CD4-positive, alpha-beta T cell treated with Interleukin-4 for 1 hour (primary cell): ENCODE results near the gene PRKRIP1.
A peak's percentile ranks its signal among the peaks of the same experiment; 100 is the strongest.
"Not testable (repeated sequence)": the region's sequence is repeated elsewhere in the genome, so short reads cannot be mapped to it uniquely, and the experiment has no call there.

Experiments used
- DNase-seq, 2 donors: peaks; one replicate each; pipeline ENCODE4 v3.0.0-alpha.2; 2020 to 2022

Gene PRKRIP1, protein sequence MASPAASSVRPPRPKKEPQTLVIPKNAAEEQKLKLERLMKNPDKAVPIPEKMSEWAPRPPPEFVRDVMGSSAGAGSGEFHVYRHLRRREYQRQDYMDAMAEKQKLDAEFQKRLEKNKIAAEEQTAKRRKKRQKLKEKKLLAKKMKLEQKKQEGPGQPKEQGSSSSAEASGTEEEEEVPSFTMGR

DNA sequence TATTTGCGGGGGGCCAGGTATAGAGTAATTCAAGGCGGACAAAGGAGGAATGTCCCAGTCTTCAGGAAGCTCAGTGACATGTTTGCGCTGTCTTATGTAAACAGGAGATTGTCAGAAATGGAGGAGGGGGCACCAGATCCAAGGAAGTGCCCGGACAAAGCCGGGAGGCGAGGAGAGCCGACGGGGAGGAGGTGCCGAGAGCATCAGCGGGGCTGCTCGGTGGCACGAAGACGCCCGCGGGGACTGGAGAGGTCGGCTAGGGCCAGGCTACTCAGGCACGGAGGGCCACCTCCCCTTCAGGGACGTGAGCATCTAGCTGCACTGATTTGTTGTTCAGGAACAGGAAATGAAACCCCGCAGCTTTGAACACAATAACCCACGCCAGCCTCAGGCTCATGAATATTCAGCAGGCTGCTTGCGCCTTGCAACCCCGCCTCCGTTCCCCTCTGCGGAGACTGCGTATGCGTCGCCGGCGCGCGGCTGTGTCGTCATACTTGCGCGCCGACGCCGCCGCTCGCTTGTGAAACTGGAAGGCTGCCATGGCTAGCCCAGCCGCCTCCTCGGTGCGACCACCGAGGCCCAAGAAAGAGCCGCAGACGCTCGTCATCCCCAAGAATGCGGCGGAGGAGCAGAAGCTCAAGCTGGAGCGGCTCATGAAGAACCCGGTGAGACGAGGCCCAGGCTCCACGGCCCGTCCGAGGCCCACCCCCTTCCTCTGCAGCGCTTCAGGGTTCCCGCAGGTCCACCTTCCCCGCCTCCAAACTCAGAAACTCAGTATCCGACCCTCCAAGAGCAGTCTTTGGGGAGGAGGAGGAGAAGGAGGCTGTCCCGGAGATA is at the start of gene PRKRIP1:
Gene PRKRIP1, plus strand, starts transcription at position 491 of the 837 bp plus-strand sequence. Its CDS starts 49 bp downstream, at position 540.
- DNase-seq: peak; percentile 93

DNA sequence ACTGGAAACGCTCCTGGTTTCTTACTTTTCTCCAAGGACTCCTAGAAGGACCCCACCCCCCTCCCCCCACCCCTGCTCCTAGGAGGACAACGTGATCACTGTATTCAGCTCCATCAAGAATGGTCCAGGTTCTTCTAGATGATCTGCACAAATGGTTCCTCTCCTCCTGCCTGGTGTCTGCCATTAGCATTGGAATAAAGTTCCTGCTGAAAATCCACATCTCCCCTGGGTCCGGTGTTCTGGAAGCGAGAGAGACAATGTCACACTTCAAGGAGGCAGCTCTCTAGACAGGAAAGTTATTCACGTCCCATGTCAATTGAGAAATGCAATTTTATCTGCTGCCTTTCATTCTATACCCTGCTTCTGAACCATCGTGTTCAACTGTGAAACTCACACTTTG is 49.2 kb upstream of the PRKRIP1 start:
- DNase-seq: not testable (repeated sequence)

DNA sequence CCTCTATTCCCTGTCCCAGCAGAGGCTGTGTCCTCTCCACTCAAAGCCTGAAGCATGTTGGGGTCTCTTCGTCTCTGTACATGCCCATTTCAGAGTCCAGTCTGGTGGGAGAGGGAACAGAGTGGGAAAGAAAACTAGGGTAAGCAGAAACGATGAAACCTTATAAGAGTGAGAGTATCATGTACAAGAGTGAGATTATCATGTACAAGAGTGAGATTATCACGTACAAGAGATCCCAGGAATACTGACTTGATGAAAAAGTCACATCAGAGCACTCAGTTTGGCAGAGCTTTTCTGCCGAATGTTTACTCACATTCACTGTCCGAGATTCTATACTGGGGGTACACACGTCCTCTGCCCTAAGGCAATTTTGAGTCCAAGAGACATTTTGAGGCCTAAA is 39.8 kb upstream of the PRKRIP1 start, which contains the start of gene SPDYE6:
Gene SPDYE6, minus strand, starts transcription at position 101 of the 400 bp plus-strand sequence. CDS start 421 bp downstream, outside the sequence.
- DNase-seq: not testable (repeated sequence)

DNA sequence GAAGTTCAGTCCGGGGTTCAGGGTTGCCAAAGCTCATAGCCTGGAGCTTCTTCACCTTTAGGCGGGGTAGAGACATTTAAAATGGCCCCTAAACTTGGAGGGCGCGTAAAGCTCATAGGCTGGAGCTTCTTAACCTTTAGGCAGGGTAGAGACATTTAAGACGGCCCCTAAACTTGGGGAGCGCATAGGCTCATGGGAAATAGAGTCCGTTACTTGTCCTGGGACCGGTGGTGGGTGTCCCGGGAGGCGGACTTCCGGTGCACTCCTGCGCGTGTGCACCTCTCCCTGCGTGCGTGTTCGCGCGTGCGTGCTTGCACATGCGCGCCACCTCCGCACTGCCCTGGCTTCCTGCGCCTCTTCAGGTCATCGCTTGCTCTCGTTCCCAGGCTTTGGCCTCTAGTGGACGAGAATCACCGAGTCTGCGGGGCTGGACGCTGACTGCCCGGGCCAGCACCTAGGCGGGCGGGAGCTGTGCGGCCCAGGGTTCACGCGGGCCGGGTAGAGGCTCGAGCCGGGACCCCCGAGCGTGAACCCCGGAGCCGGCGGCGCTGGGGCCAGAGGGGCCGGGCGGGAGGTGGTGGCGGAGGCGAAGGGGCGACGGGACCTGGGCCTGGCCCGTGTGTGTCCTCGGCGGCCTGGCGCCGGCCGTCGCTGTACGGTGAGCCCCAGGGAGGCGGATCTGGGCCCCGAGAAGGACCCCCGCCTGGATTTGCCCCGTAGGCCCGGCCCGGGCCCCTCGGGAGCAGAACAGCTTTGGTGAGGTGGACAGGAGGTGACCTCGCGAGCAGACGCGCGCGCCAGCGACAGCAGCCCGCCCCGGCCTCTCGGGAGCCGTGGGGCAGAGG is 32.4 kb upstream of the PRKRIP1 start:
- peak; percentile 98 for DNase-seq

DNA sequence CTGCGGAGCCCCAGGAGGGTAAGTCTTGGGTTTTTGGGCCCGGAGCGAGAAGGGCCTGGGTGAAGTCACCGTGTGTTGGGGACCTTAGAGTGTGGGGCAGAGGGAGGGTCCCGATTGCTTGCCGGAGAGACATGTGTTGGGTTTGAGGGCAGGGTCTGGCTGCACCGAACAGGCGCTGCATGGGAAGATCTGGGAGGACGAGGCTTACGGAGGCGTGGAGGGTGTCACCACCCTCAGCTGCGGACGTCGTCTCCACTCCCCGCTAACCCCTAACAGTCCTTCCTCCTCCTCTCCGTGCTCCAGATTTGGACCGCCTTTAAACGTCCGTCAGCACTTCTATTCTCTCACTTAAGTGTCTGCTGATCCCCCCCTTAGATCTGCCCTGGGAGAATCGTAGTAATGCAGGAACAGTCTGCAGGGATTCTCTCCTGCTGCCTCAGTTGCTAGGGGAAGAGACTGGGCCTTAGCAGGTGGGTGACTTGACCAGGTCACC is 31.7 kb upstream of the PRKRIP1 start:
- DNase-seq: not testable (repeated sequence)

DNA sequence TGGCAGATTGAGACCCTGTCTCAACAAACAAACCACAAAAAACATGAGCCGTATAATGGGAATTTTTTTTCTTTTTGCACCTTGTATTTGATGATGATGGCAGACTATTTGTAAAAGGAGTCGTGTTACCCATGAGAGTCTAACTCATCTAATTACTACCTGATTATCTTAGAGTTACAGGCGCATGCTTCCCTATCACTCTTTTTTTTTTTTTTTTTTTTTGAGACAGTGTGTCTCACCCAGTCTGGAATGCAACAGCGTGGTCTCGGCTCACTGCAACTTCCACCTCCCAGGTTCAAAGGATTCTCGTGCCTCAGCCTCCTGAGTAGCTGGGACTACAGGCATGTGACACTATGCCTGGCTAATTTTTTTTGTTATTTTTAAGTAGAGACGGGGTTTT is 30.8 kb upstream of the PRKRIP1 start:
- not testable (repeated sequence) for DNase-seq

DNA sequence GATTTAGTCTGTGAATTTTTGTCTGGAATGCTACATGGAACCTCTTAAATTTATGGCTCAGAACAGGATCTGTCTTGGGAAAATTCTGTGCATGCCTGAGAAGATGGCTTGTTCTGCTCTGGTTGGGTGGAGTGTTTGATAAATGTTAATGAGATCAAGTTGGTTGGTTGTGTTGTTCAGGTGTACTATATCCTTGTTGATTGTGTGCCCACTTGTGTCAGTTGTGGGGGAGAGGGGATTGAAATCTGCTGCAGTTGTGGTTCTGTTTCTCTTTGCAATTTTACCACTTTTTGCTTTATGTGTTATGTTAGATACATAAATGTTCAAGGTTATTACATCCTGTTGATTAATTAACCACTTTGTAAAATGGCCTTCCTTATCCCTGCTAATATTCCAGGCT is 26.1 kb upstream of the PRKRIP1 start:
- not testable (repeated sequence) for DNase-seq

DNA sequence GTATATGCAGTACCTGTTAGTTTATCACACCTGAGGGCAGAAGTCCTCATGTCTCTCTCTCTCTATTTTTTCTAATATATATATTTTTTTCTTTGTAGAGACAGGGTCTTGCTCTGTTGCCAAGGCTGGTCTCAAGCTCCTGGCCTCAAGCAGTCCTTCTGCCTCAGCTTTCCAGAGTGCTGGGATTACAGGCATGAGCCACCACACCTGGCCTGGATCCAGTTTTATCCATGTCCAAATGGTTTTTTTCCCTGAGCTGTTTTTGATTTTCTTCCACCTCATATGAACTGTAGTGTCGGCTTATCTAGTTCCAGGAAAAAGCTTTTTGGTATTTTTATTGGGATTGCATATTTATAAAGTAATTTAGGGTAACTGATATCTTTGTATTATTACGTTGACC is 23.4 kb upstream of the PRKRIP1 start:
- not testable (repeated sequence) for DNase-seq

DNA sequence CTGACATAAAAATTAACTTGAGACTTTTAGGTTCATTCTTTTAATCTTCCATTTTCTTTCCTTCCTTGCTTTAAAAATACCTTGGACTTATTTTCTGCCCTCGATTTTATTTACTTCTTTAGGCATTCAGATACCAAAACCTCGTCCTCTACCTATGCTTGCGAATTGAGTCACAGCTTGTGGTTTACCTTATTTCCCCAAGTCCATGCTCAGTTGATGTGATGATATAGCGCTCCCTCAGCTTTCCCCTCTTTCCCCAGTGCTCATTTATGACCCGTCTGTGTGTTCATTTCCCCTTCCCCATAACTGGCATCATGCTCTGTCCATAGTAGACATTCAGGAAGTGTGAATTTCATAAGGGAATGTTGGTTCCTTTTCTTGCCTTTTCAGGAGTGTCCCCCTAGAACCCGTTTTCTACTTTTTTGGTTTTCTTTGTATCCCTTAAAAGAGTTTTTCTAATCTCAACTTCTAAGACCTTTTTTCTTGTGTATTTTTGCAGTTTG is 19.1 kb upstream of the PRKRIP1 start:
- no peak for DNase-seq

DNA sequence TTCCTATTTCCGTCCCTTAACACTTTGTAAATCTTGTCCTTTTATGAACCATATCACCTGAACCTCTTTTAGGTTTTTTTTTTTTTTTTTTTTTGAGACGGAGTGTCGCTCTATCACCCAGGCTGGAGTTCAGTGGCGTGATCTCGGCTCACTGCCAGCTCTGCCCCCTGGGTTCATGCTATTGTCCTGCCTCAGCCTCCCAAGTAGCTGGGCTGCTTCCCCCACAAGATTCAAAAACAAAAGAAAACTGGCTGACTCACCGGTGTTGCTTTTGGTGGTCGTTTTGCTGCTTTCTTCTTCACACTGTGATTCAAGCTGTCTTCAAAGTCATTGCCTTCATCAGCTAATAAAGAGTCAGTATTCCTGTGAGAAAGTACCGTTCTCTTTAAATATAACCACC is 15.3 kb upstream of the PRKRIP1 start:
- DNase-seq: not testable (repeated sequence)

DNA sequence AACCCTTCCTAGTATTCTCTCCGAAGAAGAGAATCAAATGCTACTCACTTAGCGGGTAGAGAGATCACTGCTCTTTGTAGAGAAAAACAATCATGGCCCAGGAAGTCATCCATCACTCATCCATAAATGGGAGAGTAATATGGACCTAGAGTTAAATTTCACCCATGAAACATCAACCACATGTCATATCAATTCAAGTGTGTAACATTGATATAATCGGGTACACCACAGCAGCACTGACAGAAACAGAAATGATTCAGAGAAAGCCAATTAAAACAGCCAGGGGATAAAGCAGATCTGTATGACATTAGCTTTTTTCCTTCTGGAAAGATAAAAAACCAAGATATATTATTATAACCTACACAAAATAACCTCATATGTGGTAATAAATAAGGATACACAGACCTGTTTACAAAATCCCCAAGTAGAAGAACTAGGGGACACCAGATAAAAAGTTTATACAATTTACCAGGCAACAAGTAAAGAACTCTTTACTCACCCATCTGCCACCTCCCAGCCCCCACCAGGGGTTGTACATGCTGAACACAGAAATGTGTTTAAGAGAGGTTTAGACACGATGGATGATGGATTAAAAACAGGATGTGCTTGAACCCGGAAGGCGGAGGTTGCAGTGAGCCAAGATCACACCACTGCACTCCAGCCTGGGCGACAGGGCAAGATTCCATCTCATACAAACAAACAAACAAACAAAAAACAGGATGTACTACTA is 14.3 kb upstream of the PRKRIP1 start:
- DNase-seq: not testable (repeated sequence)

DNA sequence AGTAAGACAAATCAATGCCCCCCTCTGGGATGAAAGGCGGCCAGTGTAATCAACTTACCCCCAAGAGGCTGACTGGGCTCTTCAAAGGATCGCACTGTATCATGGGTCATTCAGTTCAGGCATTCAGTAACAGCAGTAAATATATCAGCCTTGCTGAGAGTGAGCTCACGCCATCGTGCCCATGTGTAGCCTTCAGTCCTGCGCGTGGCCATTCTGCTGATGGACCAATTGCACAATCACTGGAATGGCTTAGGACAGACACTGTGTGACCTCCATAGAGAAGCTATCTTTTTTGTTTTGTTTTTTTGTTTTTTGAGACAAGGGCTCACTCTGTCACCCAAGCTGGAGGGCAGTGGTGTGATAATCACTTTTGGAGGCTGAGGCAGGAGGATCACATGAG is 9.1 kb upstream of the PRKRIP1 start:
- no peak for DNase-seq

DNA sequence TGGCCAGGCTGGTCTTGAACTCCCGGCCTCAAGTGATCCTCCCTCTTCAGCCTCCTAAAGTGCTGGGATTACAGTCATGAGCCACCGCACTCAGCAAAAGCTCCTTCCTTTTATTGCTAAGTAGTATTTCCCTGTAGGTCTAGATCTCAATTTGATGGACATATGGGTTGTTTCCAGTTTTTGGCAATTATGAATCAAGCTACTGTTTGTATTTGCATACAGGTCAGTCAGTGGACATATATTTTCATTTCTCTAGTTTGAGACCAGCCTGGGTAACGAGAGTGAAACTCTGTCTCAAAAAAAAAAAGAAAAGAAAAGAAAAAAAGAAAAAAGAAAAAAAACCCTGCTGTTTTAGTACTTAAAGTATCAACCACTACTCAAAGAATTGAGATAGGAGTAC is 6.4 kb upstream of the PRKRIP1 start:
- DNase-seq: no peak

DNA sequence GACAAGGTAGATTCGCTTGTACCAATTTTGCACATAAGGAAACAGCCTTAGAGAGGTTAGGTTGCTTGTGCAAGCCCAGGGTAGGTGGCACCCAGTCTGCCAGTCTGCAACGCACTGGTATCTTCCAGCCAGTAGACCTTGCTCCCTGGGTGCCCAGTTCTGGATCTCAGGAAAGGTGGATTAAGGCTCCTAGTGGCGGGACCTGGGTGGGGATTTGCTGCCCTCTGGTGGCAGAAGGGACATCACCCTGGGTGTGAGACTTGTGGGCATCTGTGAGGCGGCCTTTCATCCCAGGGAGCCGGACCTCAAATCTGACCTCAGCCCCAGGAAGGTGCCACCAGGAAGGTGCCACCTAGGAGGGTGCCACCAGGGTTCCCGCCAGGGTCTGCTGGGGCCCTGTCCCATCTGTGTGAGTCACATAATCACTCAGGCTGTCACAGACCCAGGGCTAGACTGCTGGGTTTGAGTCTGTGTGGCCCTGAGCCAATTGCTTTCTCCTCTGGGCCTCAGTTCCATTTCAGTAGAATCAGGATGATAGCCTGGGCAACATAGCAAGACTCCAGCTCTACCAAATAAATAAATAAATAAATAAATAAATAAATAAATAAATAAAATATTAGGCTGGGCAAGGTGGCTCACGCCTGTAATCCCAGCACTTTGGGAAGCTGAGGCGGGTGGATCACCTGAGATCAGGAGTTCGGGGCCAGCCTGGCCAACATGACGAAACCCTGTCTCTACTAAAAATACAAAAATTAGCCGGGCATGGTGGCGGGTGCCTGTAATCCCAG is 5.3 kb upstream of the PRKRIP1 start:
- DNase-seq: peak; percentile 70 to 71

DNA sequence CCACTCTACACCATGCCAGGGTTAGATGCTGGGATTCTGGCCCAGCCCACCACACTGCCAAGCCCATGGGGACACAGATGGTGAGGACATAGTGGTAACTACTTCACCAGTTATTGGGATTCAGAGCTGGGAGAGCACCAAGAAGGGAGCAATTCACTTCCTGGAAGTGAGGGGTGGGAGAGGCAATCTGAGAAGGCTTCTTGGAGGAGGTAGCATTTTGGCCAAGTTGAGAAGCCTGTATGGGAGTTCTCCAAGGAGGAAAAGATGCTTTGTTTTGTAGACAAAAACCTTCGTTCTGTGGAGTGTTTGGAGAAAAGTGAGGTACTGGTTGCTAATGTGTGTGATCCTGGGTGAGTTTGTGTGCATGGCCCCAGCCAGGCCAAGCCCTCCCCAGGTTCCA is 3.8 kb upstream of the PRKRIP1 start:
- DNase-seq: no peak

DNA sequence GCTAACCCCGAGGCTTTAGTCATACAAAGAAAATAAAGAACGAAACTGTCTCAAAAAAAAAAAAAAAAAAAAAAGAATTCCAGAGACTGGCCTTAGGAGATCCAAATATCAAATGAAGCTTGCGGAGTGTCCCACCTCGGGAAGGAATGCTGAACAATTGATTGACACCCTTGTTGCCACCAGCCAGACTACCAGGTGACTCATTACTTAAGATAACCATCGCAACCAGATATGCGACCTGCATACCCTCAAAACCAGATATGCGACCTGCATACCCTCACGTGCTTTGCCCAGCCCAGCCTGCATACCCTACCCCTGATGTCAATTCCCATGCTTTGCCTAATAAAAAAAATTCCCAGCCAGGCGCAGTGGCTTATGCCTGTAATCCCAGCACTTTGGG is 2.7 kb upstream of the PRKRIP1 start:
- DNase-seq: no peak

DNA sequence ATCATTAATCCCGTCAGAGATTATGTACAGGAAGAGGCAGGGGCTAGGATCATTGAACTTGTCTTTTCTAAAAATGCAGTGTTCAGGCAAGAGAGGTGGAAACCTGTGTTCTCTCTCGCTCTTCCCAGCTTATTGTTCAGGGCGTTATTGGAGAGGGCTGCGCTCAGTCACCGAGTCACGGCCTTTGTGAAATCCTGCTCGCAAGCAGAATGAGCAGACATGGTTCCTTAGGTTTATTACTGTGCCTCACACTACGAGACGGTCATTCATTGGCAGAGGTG is 631 bp upstream of the PRKRIP1 start:
- DNase-seq: no peak

DNA sequence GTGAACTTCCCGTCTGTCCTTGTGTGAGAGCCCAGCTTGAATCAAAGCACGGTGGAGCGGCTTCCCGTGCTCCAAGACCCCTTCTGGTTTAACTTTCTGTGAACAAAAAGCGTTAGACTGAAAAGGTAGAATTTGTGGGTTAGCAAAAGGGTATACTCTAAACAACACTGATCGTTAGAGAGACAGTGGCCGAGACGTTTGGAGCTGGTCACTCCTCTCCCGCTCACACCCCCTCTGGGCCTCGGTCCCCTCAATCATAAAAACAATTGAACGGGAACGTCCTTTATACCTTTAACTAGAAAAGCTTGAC is 502 bp downstream of the PRKRIP1 start:
- DNase-seq: no peak

DNA sequence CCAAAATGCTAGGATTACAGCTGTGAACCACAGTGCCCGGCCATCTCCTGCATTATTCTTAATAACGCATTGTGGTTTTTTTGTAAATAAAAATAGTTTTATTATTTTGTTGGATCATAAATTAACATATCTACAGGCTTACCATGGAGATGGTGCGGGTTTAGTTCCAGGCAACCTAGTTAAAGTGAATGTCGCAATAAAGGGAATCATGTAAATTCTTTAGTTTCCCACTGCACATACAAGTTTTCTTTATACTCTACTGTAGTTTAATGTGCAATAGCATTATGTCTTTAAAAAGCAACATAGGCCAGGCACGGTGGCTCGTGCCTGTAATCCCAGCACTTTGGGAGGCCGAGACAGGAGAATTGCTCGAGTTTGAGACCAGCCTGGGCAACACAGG is 2.4 kb downstream of the PRKRIP1 start:
- no peak for DNase-seq

DNA sequence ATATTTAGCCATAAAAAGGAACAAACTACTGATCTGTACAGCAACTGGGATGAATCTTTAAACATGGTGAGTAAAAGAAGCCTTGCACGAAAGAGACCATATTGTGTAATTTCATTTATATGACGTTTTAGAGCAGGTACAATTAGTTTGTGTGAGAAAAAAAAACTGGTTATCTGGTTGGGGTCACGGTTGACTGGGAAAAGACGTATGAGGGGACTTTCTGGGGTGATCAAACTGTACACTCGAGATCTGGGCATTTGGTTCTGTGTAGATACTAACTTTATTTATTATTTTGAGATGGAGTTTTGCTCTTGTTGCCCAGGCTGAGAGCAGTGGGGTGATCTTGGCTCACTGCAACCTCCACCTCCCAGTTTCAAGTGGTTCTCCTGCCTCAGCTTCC is 4.2 kb downstream of the PRKRIP1 start:
- DNase-seq: no peak

DNA sequence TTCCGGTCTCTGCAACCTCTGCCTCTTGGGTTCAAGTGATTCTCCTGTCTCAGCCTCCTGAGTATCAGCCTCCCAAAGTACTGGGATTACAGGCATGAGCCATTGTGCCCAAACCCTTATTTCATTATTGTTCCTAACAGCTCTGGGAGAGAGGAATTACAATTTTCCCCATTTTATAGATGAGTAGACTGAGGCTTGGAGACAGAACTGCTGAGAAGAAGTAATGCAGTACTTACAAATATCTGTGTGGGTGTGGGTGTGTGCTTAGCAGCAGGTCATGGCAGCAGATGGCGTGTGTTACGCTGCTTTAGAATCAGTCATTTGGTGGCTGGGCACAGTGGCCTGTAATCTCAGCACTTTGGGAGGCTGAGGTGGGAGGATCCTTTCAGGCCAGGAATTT is 7.4 kb downstream of the PRKRIP1 start:
- no peak for DNase-seq
